Measurements from ENCODE around the gene PROCA1.

GRCh38 chr17:28726226-28726626 is 14.5 kb upstream of the PROCA1 start, which contains the start of gene TLCD1:
- TF ChIP-seq CTCF (IDR thresholded peaks at IDR 0.05) (no peak), POLR2AphosphoS5 (IDR thresholded peaks at IDR 0.05) (no peak), EP300 (IDR thresholded peaks at IDR 0.05) (no peak)

Measured in suprapubic skin (tissue), 4 donors.